Naive thymus-derived CD4-positive, alpha-beta T cell (primary cell): ENCODE data around the gene NINJ2. TPM values are rescaled to one million over a fixed set of nuclear protein-coding genes. Genes with fewer than 3 reads are reported as not detected.

Source experiments
- ATAC-seq: fragments of 150-1000 bp; cut with Tn5 transposase; 2 replicates; pipeline ENCODE4 v1.10.0; 2021; ENCODE audit warnings: mild to moderate bottlenecking, moderate library complexity
- CTCF ChIA-PET: fragments of 350-600 bp; sonication (Branson Sonifier 250); formaldehyde crosslinking; loops from one replicate; lab custom pipeline; 2021; ENCODE audit warnings: antibody characterized with exemption; lab: Charles Lee
- POLR2A ChIA-PET: fragments of 350-600 bp; sonication (Branson Sonifier 250); formaldehyde crosslinking; loops from one replicate; lab custom pipeline; 2021; ENCODE audit warnings: antibody characterized with exemption, inconsistent platforms; lab: Charles Lee
- DNase-seq, 9 donors: peaks; one replicate each; pipeline versions ENCODE4 v3.0.0 to v3.0.0-alpha.2; 2020 to 2022; ENCODE audit warnings: mixed read lengths in 1 of 9
- H3K27ac ChIP-seq: one replicate; pipeline ENCODE4 v1.7.0; 2013; ENCODE audit warnings: mild to moderate bottlenecking, low read depth, low read length, moderate library complexity
- H3K27me3 ChIP-seq, 2 donors: one replicate each; pipeline ENCODE4 v1.7.0; 2013; ENCODE audit warnings: low read length in 2 of 2, mild to moderate bottlenecking in 2 of 2, moderate library complexity in 2 of 2; ENCODE audit not compliant: control insufficient read depth in 2 of 2, insufficient read depth in 2 of 2
- H3K36me3 ChIP-seq, 3 experiments: 1 replicate in 2 of 3; 2 replicates in 1 of 3; pipeline ENCODE4 v1.7.0; 2013; ENCODE audit warnings: low read length in 3 of 3, mild to moderate bottlenecking in 3 of 3, moderate library complexity in 1 of 3; ENCODE audit not compliant: insufficient read depth in 3 of 3, control insufficient read depth in 2 of 3
- H3K4me1 ChIP-seq, 2 donors: one replicate each; pipeline ENCODE4 v1.7.0; 2013; ENCODE audit warnings: low read length in 2 of 2, mild to moderate bottlenecking in 2 of 2, moderate library complexity in 1 of 2; ENCODE audit not compliant: control insufficient read depth in 2 of 2, insufficient read depth in 2 of 2
- H3K4me3 ChIP-seq: 2 replicates; pipeline ENCODE4 v1.7.0; 2013; ENCODE audit warnings: mild to moderate bottlenecking, low read length
- H3K9me3 ChIP-seq, 3 experiments: 1 replicate in 2 of 3; 2 replicates in 1 of 3; pipeline ENCODE4 v1.7.0; 2013; ENCODE audit warnings: low read length in 3 of 3; ENCODE audit not compliant: control insufficient read depth in 2 of 3
- H3K27ac Mint-ChIP-seq, 9 donors: one replicate each; pipeline ENCODE4 v1.8.0; 2020 to 2022; ENCODE audit warnings: mixed read lengths in 9 of 9, mild to moderate bottlenecking in 8 of 9, moderate library complexity in 5 of 9, inconsistent platforms in 2 of 9
- H3K27me3 Mint-ChIP-seq, 5 donors: one replicate each; pipeline ENCODE4 v1.8.0; 2021 to 2022; ENCODE audit warnings: mixed read lengths in 5 of 5, mild to moderate bottlenecking in 1 of 5
- H3K36me3 Mint-ChIP-seq, 5 donors: one replicate each; pipeline ENCODE4 v1.8.0; 2020 to 2022; ENCODE audit warnings: mixed read lengths in 5 of 5, mild to moderate bottlenecking in 3 of 5, inconsistent platforms in 1 of 5
- H3K4me1 Mint-ChIP-seq, 7 donors: one replicate each; pipeline ENCODE4 v1.8.0; 2020 to 2022; ENCODE audit warnings: mixed read lengths in 7 of 7, mild to moderate bottlenecking in 3 of 7, inconsistent platforms in 1 of 7
- H3K4me3 Mint-ChIP-seq, 10 donors: one replicate each; pipeline ENCODE4 v1.8.0; 2020 to 2022; ENCODE audit warnings: mild to moderate bottlenecking in 10 of 10, mixed read lengths in 10 of 10, moderate library complexity in 6 of 10, inconsistent platforms in 2 of 10
- H3K9me3 Mint-ChIP-seq, 11 donors: one replicate each; pipeline ENCODE4 v1.8.0; 2020 to 2022; ENCODE audit warnings: mixed read lengths in 11 of 11, mild to moderate bottlenecking in 4 of 11, inconsistent platforms in 1 of 11, moderate library complexity in 1 of 11
- intact Hi-C, 2 donors: fragments of 100-400 bp; cut with micrococcal nuclease; formaldehyde crosslinking; loops; one replicate each; pipeline ENCODE4 v1.15.1; 2023
- polyA plus RNA-seq, 2 donors: library from polyadenylated mRNA; unstranded; fragments of 300-500 nt; fragmentation: Illumina TruSeq; gene quantifications; one replicate each; pipeline ENCODE4 v1.2.3, GENCODE V29; 2021
- total RNA-seq, 6 experiments: library from RNA in 5 of 6; stranded (reverse) in 5 of 6; gene quantifications; 1 replicate in 5 of 6; 2 replicates in 1 of 6; pipeline ENCODE4 v1.2.3 and lab custom pipeline; 2021 to 2026

Gene NINJ2
- total and polyA plus RNA-seq, 7 experiments from 2014 or later: 0.84 to 11.2 (median 5.1) TPM

DNA sequence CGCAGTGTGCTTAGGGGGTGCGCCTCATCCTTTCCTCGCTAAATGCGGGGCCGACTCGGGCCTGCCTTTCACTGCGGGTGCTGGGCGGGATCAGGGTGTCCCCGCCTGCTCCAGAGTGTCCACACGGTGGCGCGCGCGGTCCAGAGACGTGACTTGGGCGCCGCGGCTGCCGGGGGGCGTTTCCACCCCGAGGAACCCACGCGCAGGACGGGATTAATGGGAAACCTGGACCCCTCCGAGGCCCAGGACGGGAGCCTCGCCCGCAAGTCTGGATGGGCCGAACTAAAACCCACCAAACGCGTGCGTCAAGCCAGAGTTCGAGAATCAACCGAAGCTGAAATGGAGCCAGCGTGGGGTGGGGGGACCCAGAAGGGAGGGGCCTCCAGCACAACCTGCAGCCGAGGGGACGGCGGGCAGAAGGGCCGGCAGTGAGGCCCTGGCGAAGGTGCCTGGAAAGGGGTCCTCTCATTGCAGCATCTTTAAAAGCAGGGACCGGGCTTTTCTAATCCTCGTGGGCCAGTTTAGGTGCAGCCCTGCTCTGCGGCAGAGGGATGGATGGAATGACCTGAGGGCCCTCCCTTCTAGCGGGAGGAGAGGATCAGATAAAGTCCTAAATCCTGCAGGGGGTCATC, 93.3 kb downstream of the NINJ2 start:
- H3K4me1 Mint-ChIP-seq: peaks cover 33 to 58% (median 54%) of the 10 kb centered on the region in 7 donors
- peaks cover 0 to 20% (median 4%) of the 10 kb centered on the region in 5 donors for H3K36me3 Mint-ChIP-seq
- H3K9me3 ChIP-seq: no peaks in the 10 kb centered on the region
- peaks cover 25 to 47% of the 10 kb centered on the region in 2 donors for H3K4me1 ChIP-seq
- H3K27me3 Mint-ChIP-seq: no peaks in the 10 kb centered on the region
- H3K27ac Mint-ChIP-seq: peak overlapping the region; percentile 47 to 91 (median 80)
- H3K27me3 ChIP-seq: no peaks in the 10 kb centered on the region
- ATAC-seq (peak; percentile 99), DNase-seq (peak; percentile 72 to 90 (median 84))
- peak overlapping the region; percentile 81 to 92 (median 85) for H3K4me3 Mint-ChIP-seq
- ChIA-PET CTCF (interaction anchor here (0.6 to 2.7 kb wide), 9 partner anchors 11 to 512 kb away, joined by 3 to 40 read pairs (median 6); partner anchors contain the start of genes RAD52 and WNK1), POLR2A (interaction anchor here (0.9 to 2.5 kb wide), 4 partner anchors 182 to 1032 kb away, joined by 3 to 14 read pairs (median 4); partner anchors contain the start of genes RAD52 and WNK1)
- intact Hi-C loops: loop anchor here (1.0 to 10.0 kb wide), 7 partner anchors 181 to 1022 kb away; partner anchors contain the start of genes FBXL14 (in 2 of the 2), RAD52 (in 2 of the 2) and WNK1 (in 1 of the 2)
- H3K27ac ChIP-seq: peak overlapping the region; percentile 69
- peaks cover 0 to 7% (median 0%) of the 10 kb centered on the region in 11 donors for H3K9me3 Mint-ChIP-seq
- no peaks in the 10 kb centered on the region for H3K36me3 ChIP-seq
- H3K4me3 ChIP-seq: peak overlapping the region; percentile 78

DNA sequence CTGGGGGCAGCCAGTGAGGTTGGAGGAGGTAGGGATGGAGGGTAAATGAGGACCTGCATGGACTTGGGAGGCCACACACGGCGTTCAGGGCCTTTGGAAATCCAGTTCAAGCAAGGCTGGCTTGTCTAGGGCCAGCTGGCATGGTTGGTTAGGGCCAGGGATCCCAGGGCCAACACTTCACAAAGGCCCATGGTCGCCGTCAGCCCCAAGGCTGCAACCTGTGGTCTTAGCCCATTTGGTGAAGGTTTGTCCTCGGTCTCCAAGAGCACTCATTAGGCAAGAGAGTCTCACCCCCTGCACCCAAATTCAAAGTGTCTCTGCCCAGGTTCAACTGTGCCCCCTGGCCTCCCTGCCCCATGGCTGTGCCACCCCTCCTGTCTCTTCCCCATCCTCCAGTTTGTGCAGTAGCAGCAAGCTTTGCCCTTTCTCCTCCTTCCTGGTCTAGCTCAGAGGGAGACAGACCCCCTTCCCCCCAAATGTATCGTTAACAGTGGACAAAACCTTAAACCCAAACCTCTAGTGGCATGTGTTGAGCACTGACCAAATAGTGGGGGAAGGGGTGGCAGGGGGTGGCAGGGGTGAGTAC, 94.1 kb downstream of the NINJ2 start:
- H3K4me1 ChIP-seq: peaks cover 32 to 54% of the 10 kb centered on the region in 2 donors
- peak overlapping the region; percentile 81 to 92 (median 85) for H3K4me3 Mint-ChIP-seq

DNA sequence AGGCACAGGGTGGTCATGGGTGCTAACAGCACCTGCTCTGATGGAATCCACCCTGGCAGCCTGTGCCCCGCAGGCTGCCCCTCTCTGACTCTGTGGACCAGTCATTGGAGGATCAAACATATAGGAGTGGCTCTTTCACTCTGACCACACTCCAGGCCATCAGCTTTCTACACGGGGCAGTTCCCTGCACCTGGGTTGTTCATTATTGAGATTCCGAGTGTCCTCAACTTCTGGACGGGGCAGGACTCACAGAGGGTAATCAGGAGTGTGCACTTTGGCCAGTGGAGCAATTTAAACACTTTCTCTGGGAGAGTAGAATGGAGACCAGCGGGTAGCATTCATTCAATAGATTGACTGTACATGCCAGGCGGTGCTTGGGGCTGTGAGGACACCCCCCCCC, 94.8 kb downstream of the NINJ2 start:
- Mint-ChIP-seq H3K36me3 (peaks cover 0 to 25% (median 8%) of the 10 kb centered on the region in 5 donors), H3K4me1 (peaks cover 45 to 66% (median 64%) of the 10 kb centered on the region in 7 donors), H3K9me3 (peaks cover 0 to 2% (median 0%) of the 10 kb centered on the region in 11 donors), H3K4me3 (peak overlapping the region; percentile 4 to 84 (median 45)), H3K27ac (peak overlapping the region; percentile 20 to 96 (median 78)), H3K27me3 (no peaks in the 10 kb centered on the region)
- DNase-seq (peak in 1 of 9 donors; percentile 5), ATAC-seq (no peak)
- Histone ChIP-seq H3K27me3 (no peaks in the 10 kb centered on the region), H3K9me3 (no peaks in the 10 kb centered on the region), H3K36me3 (no peaks in the 10 kb centered on the region), H3K4me3 (no peak overlapping the region), H3K27ac (no peak overlapping the region), H3K4me1 (peaks cover 39 to 61% of the 10 kb centered on the region in 2 donors)
- intact Hi-C loops: loop anchor here (2.0 to 5.0 kb wide), 3 partner anchors 182 to 1024 kb away; partner anchors contain the start of genes FBXL14 (in 2 of the 2) and RAD52 (in 1 of the 2)
- ChIA-PET POLR2A (interaction anchor here (0.6 to 2.6 kb wide), 6 partner anchors 9 to 383 kb away, joined by 3 to 14 read pairs (median 4); partner anchors contain the start of gene WNK1), CTCF (interaction anchor here (0.6 to 2.3 kb wide), 11 partner anchors 8 to 1391 kb away, joined by 3 to 10 read pairs (median 3); no protein-coding TSS in a partner anchor)

More for the DNA sequence above, 94.1 kb downstream of the NINJ2 start:
- peak overlapping the region; percentile 47 to 91 (median 80) for H3K27ac Mint-ChIP-seq
- Histone ChIP-seq H3K9me3 (no peaks in the 10 kb centered on the region), H3K36me3 (no peaks in the 10 kb centered on the region), H3K4me3 (peak overlapping the region; percentile 78), H3K27me3 (no peaks in the 10 kb centered on the region), H3K27ac (peak overlapping the region; percentile 69)
- intact Hi-C loops: loop anchor here (1.0 to 5.0 kb wide), 6 partner anchors 182 to 1023 kb away; partner anchors contain the start of genes FBXL14 (in 2 of the 2), RAD52 (in 2 of the 2) and WNK1 (in 1 of the 2)
- peaks cover 0 to 21% (median 7%) of the 10 kb centered on the region in 5 donors for H3K36me3 Mint-ChIP-seq
- DNase-seq (no peak), ATAC-seq (no peak)
- H3K4me1 Mint-ChIP-seq: peaks cover 38 to 62% (median 58%) of the 10 kb centered on the region in 7 donors
- H3K27me3 Mint-ChIP-seq: no peaks in the 10 kb centered on the region
- POLR2A ChIA-PET: interaction anchor here (0.6 to 2.5 kb wide), 7 partner anchors 10 to 1033 kb away, joined by 3 to 14 read pairs (median 3); partner anchors contain the start of genes RAD52 and WNK1
- CTCF ChIA-PET: interaction anchor here (0.5 to 2.7 kb wide), 11 partner anchors 7 to 471 kb away, joined by 3 to 40 read pairs (median 6); partner anchors contain the start of genes RAD52 and WNK1
- H3K9me3 Mint-ChIP-seq: peaks cover 0 to 2% (median 0%) of the 10 kb centered on the region in 11 donors

DNA sequence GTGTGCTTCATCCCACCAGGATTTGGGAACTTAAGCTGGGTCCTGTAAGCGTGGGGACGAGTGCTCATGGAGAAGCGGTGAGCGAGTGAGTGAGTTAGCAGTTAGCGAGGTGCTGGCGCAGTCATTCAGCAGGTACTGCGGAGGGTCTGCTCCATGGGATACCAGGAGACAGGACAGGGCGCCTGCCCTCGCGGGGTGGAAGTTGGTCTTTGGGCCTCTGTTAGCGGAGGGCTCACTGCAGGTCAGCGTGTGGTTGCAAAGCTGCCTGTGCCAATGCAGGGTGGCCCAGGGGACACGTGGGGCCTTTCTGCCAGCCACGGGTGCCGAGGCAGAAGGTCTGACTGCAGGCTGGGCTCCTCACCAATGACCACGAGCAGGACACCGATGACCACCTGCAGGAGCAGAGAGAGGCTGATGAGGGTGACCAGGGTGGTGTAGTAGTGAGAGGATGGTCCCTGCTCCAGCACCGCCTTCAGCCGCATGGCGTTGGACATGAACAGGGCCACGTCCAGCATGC, 97.6 kb downstream of the NINJ2 start:
- Mint-ChIP-seq H3K9me3 (no peaks in the 10 kb centered on the region), H3K27ac (peak overlapping the region; percentile 39 to 96 (median 94)), H3K36me3 (peaks cover 0 to 26% (median 8%) of the 10 kb centered on the region in 5 donors), H3K4me3 (peak overlapping the region; percentile 24 to 89 (median 82)), H3K4me1 (peaks cover 56 to 94% (median 91%) of the 10 kb centered on the region in 7 donors), H3K27me3 (no peaks in the 10 kb centered on the region)
- intact Hi-C loops: loop anchor here (5.0 kb wide), 1 partner anchor 1027 kb away; the partner anchor contains the start of gene FBXL14 (in 2 of the 2)
- POLR2A ChIA-PET: interaction anchor here (0.8 to 2.6 kb wide), 3 partner anchors 10 to 186 kb away, joined by 3 to 9 read pairs (median 4); partner anchors contain the start of gene WNK1
- Histone ChIP-seq H3K9me3 (no peaks in the 10 kb centered on the region), H3K36me3 (no peaks in the 10 kb centered on the region), H3K4me3 (peak overlapping the region; percentile 49), H3K27me3 (no peaks in the 10 kb centered on the region), H3K4me1 (peaks cover 56 to 86% of the 10 kb centered on the region in 2 donors), H3K27ac (peak overlapping the region; percentile 31)
- CTCF ChIA-PET: interaction anchor here (0.6 to 5.1 kb wide), 5 partner anchors 9 to 410 kb away, joined by 3 to 20 read pairs (median 3); partner anchors contain the start of gene RAD52
- DNase-seq (peak in 1 of 9 donors; percentile 6), ATAC-seq (no peak)

DNA sequence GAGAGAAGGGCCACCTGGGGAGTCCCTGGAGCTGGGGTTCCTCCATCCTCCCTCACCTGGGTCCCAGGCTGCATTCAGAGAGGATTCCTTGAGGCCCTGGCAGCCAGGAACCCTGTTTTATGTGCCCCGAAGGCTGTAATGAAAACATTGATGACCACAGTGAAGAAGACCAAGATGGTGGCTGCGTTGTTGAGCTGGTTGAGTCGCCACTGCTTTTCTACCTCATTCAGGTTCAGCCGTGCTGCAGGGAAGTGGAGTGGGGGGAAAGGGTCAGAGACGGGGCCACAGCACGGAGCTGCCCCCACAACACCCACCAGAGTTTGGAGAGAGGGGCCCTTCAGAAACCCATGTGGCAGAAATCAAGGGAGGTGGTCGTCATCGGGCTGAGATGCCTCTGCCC, 98.1 kb downstream of the NINJ2 start:
- POLR2A ChIA-PET: interaction anchor here (0.8 to 1.4 kb wide), 2 partner anchors 10 to 18 kb away, joined by 3 to 4 read pairs; no protein-coding TSS in a partner anchor
- DNase-seq (no peak), ATAC-seq (no peak)
- peak overlapping the region; percentile 49 for H3K4me3 ChIP-seq
- H3K4me1 Mint-ChIP-seq: peaks cover 58 to 98% (median 96%) of the 10 kb centered on the region in 7 donors
- CTCF ChIA-PET: interaction anchor here (0.6 to 5.1 kb wide), 4 partner anchors 186 to 411 kb away, joined by 3 to 20 read pairs (median 7); partner anchors contain the start of gene RAD52
- peak overlapping the region; percentile 39 to 96 (median 94) for H3K27ac Mint-ChIP-seq
- no peaks in the 10 kb centered on the region for H3K9me3 ChIP-seq
- H3K27me3 ChIP-seq: no peaks in the 10 kb centered on the region
- H3K27me3 Mint-ChIP-seq: no peaks in the 10 kb centered on the region
- H3K27ac ChIP-seq: peak overlapping the region; percentile 80
- intact Hi-C loops: loop anchor here (5.0 kb wide), 1 partner anchor 1027 kb away; the partner anchor contains the start of gene FBXL14 (in 2 of the 2)
- H3K4me3 Mint-ChIP-seq: peak overlapping the region; percentile 23 to 89 (median 82)
- H3K36me3 Mint-ChIP-seq: peaks cover 0 to 27% (median 8%) of the 10 kb centered on the region in 5 donors
- H3K9me3 Mint-ChIP-seq: no peaks in the 10 kb centered on the region
- H3K4me1 ChIP-seq: peaks cover 54 to 85% of the 10 kb centered on the region in 2 donors
- H3K36me3 ChIP-seq: no peaks in the 10 kb centered on the region
